SU-DHL-6 (cell line): ENCODE results near the gene TRIB2.

ENCODE experiments used
- H2AFZ ChIP-seq: fragments of 200-600 bp; sonication (generic); 2 replicates; pipeline ENCODE4 v1.6.1; 2014; ENCODE audit warnings: low read depth, mild to moderate bottlenecking, moderate library complexity, mixed read lengths, antibody characterized with exemption, low read length; ENCODE audit not compliant: severe bottlenecking
- H3F3A ChIP-seq: fragments of 200-600 bp; shearing (Covaris generic); 2 replicates; pipeline ENCODE4 v1.6.0; 2016; ENCODE audit warnings: antibody characterized with exemption, mild to moderate bottlenecking; ENCODE audit not compliant: insufficient read depth
- H3K27ac ChIP-seq: fragments of 200-600 bp; sonication (generic); 2 replicates; pipeline ENCODE4 v1.5.1; 2016; ENCODE audit warnings: low read depth, mild to moderate bottlenecking, low read length, moderate library complexity, mixed read lengths
- H3K27me3 ChIP-seq: fragments of 200-600 bp; sonication (generic), shearing (Covaris generic); 2 replicates; pipeline ENCODE4 v1.6.0; 2014; ENCODE audit warnings: mild to moderate bottlenecking, low read length
- H3K36me3 ChIP-seq: fragments of 200-600 bp; sonication (generic); 2 replicates; pipeline ENCODE4 v1.6.1; 2014; ENCODE audit warnings: mild to moderate bottlenecking, low read length, mixed read lengths
- H3K4me2 ChIP-seq: fragments of 300-600, 200-600 bp; shearing (Covaris generic), sonication (generic); 2 replicates; pipeline ENCODE4 v1.6.0; 2014; ENCODE audit warnings: low read length, low read depth, mild to moderate bottlenecking; ENCODE audit not compliant: poor library complexity, severe bottlenecking
- H3K4me3 ChIP-seq: fragments of 200-600 bp; sonication (generic); 2 replicates; pipeline ENCODE4 v1.5.1; 2014; ENCODE audit warnings: antibody characterized with exemption, low read length, mild to moderate bottlenecking, mixed read lengths; ENCODE audit not compliant: insufficient read depth, poor library complexity, severe bottlenecking
- H3K79me2 ChIP-seq: fragments of 200-600 bp; sonication (generic); 2 replicates; pipeline ENCODE4 v1.6.1; 2014; ENCODE audit warnings: mild to moderate bottlenecking, low read length, moderate library complexity; ENCODE audit not compliant: insufficient read depth
- H3K9ac ChIP-seq: fragments of 200-600 bp; sonication (generic); 2 replicates; pipeline ENCODE4 v1.7.0; 2014; ENCODE audit warnings: mild to moderate bottlenecking, low read length
- H3K9me2 ChIP-seq: fragments of 200-600 bp; sonication (generic); replicated peaks from 2 replicates; pipeline ENCODE4 v1.6.1; 2014; ENCODE audit warnings: low read length; ENCODE audit not compliant: insufficient read depth
- H3K9me3 ChIP-seq: fragments of 200-600 bp; sonication (generic); 2 replicates; pipeline ENCODE4 v1.6.1; 2014; ENCODE audit warnings: low read length, mixed read lengths; ENCODE audit not compliant: insufficient read depth
- H4K20me1 ChIP-seq: fragments of 200-600 bp; sonication (generic); 2 replicates; pipeline ENCODE4 v1.6.1; 2014; ENCODE audit warnings: low read depth, mild to moderate bottlenecking, antibody characterized with exemption, low read length, moderate library complexity, mixed read lengths
- CTCF ChIP-seq: fragments of 200-600 bp; sonication (generic); IDR thresholded peaks from one replicate; pipeline ENCODE4 v1.5.1; 2017; ENCODE audit warnings: antibody characterized with exemption, mild to moderate bottlenecking, low read length, moderate library complexity; ENCODE audit not compliant: insufficient read depth, poor library complexity, severe bottlenecking
- EZH2phosphoT487 ChIP-seq: fragments of 200-600 bp; sonication (generic), shearing (Covaris generic); conservative IDR thresholded peaks from 2 replicates; pipeline ENCODE4 v1.6.1; 2018; ENCODE audit warnings: mild to moderate bottlenecking, antibody characterized with exemption, low read length, moderate library complexity, mixed read lengths

TRIB2 gene

GRCh38 chr2:12714391-12715221 lies 2.1 kb upstream of the TRIB2 start:
- Histone ChIP-seq H3K27ac (no peak overlapping the region), H3K9me3 (no peaks in the 10 kb centered on the region), H3K27me3 (no peaks in the 10 kb centered on the region), H3K9ac (no peak overlapping the region; the same call in 1 of the 2 replicates), H3F3A (peaks cover 2% of the 10 kb centered on the region; the same call in 1 of the 2 replicates), H3K36me3 (peaks cover 2% of the 10 kb centered on the region; the same call in 1 of the 2 replicates), H4K20me1 (no peaks in the 10 kb centered on the region), H3K4me2 (peak overlapping the region; percentile 71), H3K79me2 (peaks cover 32% of the 10 kb centered on the region), H3K4me3 (no peak overlapping the region), H3K9me2 (no peaks in the 10 kb centered on the region), H2AFZ (no peak overlapping the region)
- TF ChIP-seq EZH2phosphoT487: no peak
- no peak for TF ChIP-seq CTCF

- Histone ChIP-seq H3K79me2 (peaks cover 41% of the 10 kb centered on the region), H3K4me3 (peak overlapping the region; percentile 65), H3K4me2 (peak overlapping the region; percentile 71), H3K9me2 (no peaks in the 10 kb centered on the region), H3K27ac (peak overlapping the region; percentile 84; the same call in 1 of the 2 replicates), H3K27me3 (no peaks in the 10 kb centered on the region), H2AFZ (no peak overlapping the region), H3K36me3 (peaks cover 5% of the 10 kb centered on the region; the same call in 1 of the 2 replicates), H4K20me1 (no peaks in the 10 kb centered on the region; the same call in 1 of the 2 replicates), H3K9ac (peak overlapping the region; percentile 80), H3F3A (peaks cover 10% of the 10 kb centered on the region; the same call in 1 of the 2 replicates), H3K9me3 (no peaks in the 10 kb centered on the region)
- TF ChIP-seq CTCF (no peak), EZH2phosphoT487 (no peak)
Observed at GRCh38 chr2:12715258-12716031, 1.3 kb upstream of the TRIB2 start.

GRCh38 chr2:12716032-12716281 lies 779 bp upstream of the TRIB2 start:
- peak overlapping the region; percentile 65 for H3K4me3 ChIP-seq
- H3K9me2 ChIP-seq: no peaks in the 10 kb centered on the region
- TF ChIP-seq CTCF (peak; percentile 64), EZH2phosphoT487 (no peak)
- H3K36me3 ChIP-seq: peaks cover 5% of the 10 kb centered on the region; the same call in 1 of the 2 replicates
- H3K9ac ChIP-seq: peak overlapping the region; percentile 80
- peak overlapping the region; percentile 62 for H2AFZ ChIP-seq
- peak overlapping the region; percentile 84 for H3K27ac ChIP-seq
- no peaks in the 10 kb centered on the region; the same call in 1 of the 2 replicates for H4K20me1 ChIP-seq
- peaks cover 13% of the 10 kb centered on the region; the same call in 1 of the 2 replicates for H3F3A ChIP-seq
- H3K79me2 ChIP-seq: peaks cover 46% of the 10 kb centered on the region
- H3K4me2 ChIP-seq: peak overlapping the region; percentile 71
- H3K9me3 ChIP-seq: no peaks in the 10 kb centered on the region
- no peaks in the 10 kb centered on the region for H3K27me3 ChIP-seq
